Bronchial epithelial cell (primary cell): ENCODE measurements around the gene AKT1S1. TPM values are rescaled to one million over a fixed set of nuclear protein-coding genes. Genes with fewer than 3 reads are reported as not detected.

Experiments
- DNase-seq: peaks from one replicate; pipeline ENCODE4 v3.0.0-alpha.2; 2010; ENCODE audit warnings: low read depth
- FAIRE-seq: peaks from 2 replicates; lab custom pipeline; 2011; peaks lifted over from hg19 to GRCh38; lab: Jason Lieb, UNC
- H3K27me3 ChIP-seq: 2 replicates; pipeline ENCODE4 v1.5.1; 2011; ENCODE audit warnings: low read length; ENCODE audit not compliant: control insufficient read depth, insufficient read depth
- H3K36me3 ChIP-seq: 2 replicates; pipeline ENCODE4 v1.5.1; 2011; ENCODE audit warnings: low read length; ENCODE audit not compliant: control insufficient read depth, insufficient read depth
- H3K4me3 ChIP-seq: 2 replicates; pipeline ENCODE4 v1.5.1; 2011; ENCODE audit warnings: mild to moderate bottlenecking, low read depth, low read length, control low read depth
- total RNA-seq: library from RNA; depleted of rRNA; stranded (reverse); fragments of >200 nt; gene quantifications from 2 replicates; pipeline ENCODE4 v1.2.1, GENCODE V29; 2014
- TF ChIP-seq, protein P1 (sequence below): IDR thresholded peaks from 2 replicates; pipeline ENCODE4 v1.5.1; 2011; ENCODE audit warnings: mild to moderate bottlenecking, moderate library complexity, low read length, control low read depth, inconsistent platforms; ENCODE audit not compliant: insufficient read depth, severe bottlenecking

AKT1S1 gene
- total RNA-seq, 1 donor from 2014 or later: 3.7 TPM

DNA sequence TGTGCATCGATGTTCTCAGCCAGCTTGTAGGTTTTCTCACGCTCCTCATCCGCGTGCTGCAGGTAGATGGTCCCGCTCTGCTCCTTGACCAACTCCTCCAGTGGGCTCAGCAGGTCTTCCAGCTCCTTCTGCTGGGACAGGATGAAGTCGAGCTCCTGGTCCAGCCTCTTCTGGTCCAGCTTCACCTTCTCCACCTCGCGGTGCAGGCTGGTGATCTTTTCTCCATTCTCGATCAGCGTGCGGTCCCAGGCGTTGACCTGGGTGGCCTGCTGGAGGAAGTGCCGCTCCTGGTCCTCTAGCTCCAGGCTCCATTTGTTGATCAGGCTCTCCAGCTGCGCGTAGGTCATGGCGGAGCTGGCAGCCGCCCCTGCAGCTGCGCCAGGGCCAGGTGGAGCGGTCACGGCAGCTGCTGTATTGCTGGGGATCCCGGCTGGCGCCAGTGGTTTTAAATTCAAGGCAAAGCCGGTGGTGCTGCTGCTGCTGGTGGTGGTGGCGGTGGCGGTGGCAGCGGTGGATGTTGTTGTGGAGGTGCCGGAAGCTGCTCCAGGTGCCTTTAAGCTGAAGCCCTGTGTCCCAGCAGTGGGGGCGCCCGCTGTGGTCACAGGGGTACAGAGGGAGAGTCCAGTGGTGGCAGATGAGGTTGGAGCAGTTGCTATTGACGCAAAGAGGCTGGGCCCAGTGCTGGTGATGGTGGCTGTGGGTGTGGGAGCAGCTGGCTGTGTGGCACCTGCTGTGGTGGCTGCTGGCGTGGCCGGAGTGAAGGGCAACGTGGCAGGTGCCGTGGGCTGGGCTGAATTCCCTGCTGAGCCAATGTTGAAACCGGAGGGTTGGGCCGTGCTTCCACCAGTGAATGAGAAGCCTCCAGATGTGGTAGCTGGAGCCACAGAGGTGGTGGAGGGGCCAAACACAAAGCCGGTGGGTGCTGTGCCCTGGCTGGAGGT, 31.6 kb upstream of the AKT1S1 start:
- H3K36me3 ChIP-seq: peaks cover 14% of the 10 kb centered on the region
- TF ChIP-seq, protein P1, sequence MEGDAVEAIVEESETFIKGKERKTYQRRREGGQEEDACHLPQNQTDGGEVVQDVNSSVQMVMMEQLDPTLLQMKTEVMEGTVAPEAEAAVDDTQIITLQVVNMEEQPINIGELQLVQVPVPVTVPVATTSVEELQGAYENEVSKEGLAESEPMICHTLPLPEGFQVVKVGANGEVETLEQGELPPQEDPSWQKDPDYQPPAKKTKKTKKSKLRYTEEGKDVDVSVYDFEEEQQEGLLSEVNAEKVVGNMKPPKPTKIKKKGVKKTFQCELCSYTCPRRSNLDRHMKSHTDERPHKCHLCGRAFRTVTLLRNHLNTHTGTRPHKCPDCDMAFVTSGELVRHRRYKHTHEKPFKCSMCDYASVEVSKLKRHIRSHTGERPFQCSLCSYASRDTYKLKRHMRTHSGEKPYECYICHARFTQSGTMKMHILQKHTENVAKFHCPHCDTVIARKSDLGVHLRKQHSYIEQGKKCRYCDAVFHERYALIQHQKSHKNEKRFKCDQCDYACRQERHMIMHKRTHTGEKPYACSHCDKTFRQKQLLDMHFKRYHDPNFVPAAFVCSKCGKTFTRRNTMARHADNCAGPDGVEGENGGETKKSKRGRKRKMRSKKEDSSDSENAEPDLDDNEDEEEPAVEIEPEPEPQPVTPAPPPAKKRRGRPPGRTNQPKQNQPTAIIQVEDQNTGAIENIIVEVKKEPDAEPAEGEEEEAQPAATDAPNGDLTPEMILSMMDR: no peak

DNA sequence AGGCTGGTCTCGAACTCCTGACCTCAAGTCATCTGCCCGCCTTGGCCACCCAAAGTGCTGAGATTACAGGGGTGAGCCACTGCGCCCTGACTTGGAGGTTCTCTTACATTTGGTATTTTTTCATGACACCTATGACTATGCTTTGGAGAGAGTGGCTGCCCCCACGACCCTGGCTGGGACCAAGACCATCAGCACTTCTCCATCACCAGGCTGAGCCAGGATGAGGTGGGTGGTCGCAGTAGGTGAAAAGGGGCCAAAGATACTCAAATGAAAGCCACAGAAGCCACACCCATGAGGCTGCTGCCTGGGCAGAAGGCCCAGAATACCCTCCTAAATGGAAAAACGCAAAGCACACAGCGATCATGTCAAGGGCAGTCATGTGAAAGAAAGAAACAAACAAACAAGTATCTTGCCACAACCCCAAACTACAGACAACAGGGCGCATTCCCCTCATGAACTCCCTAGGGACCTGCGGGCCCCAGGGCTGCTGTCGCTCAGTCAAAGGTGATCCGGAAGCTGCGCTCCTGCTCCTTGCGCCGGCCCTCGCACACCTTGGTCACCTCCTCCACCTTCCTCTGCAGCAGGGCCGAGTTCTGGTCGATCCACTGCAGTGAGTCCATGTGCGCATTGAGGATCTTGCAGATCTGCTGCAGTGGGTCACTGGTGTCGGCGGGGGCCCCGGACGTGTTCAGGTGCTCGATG, 30.7 kb upstream of the AKT1S1 start:
- FAIRE-seq: no peak
- H3K36me3 ChIP-seq: peaks cover 13% of the 10 kb centered on the region
- DNase-seq: no peak

More for the DNA sequence above, 31.6 kb upstream of the AKT1S1 start:
- no peak overlapping the region for H3K4me3 ChIP-seq
- H3K27me3 ChIP-seq: no peaks in the 10 kb centered on the region
- no peak for FAIRE-seq
- DNase-seq: no peak

DNA sequence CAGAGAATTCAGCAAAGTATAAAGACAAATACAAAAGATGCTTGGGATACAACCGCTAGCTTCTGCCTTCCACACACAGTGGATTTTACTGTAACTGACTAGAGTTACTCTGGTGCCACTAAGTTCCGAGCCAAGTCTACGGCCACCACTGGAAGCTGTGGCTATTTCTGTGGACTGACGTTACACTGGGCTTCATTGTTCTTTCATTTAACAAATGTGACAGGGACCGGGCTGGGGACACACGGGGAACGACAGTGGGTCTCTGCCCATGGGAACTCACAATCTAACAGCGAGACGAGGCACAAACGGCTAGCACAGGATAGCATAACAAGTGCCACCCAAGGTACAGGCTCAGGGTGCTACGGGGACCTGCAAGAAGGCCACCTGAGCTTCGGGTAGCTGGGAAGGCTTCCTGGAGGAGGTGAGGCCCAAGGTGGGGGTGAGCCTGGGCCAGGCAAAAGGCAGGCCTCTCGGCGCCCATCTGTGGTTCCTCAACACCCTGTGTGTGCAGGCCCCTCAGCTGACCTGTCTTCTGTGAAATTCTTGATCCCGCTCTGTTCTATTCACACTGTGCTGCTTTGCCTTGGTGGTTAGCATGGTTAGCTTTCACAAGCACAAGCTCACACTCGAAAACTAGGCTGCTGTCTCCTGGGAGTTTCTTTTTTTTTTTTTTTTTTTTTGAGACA, 29.9 kb upstream of the AKT1S1 start:
- Histone ChIP-seq H3K27me3 (no peaks in the 10 kb centered on the region), H3K4me3 (no peak overlapping the region), H3K36me3 (peaks cover 11% of the 10 kb centered on the region)
- TF ChIP-seq, protein P1: no peak
- DNase-seq: no peak
- FAIRE-seq: no peak

More for the DNA sequence above, 30.7 kb upstream of the AKT1S1 start:
- TF ChIP-seq, protein P1: no peak
- H3K27me3 ChIP-seq: no peaks in the 10 kb centered on the region
- no peak overlapping the region for H3K4me3 ChIP-seq

- Histone ChIP-seq H3K4me3 (no peak overlapping the region), H3K27me3 (no peaks in the 10 kb centered on the region), H3K36me3 (peaks cover 9% of the 10 kb centered on the region)
- TF ChIP-seq, protein P1: no peak
- FAIRE-seq (no peak), DNase-seq (no peak)
These were observed 27.0 kb upstream of the AKT1S1 start for GRCh38 chr19:49904136-49904535.

DNA sequence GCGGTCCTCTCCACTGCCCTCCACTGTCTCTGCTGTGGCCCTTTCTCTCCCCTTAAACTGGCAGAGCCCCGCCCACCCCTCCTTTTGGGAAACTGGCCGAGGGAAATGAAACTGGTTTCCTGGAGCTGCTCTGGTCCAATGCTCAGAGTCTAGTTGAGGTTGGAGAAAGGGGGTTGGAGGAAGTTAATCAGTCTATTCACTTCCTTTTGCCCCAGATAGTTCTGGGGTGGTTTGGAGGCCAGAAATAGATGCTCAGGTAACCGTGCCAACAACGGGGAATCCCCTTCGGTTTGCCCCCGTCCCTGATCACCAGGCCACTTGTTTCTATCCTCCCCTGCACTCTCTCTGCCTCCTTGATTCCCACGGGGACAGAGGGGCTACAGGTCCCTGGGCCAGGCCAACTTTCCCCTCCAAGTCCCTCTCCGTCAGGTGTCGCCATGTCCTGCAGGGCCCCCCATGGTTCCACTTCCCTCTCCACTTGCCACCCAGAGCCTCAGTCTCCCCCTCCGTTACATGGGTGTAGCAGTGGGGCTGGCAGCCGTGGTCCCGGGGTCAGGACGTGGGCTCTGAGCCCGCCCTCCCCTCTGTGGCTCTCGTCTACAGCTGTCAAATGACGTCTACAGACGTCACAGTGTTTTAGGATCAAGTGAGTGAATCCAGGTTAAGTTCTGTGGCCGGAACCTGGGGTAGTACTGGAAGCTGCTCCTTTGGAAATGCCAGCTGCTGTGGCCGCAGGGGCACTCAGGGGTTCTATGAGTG, 19.9 kb upstream of the AKT1S1 start, which contains the start of gene IL4I1:
TSS of gene IL4I1 (minus strand) at position 25 of the 759 bp plus-strand sequence. CDS start 727 bp downstream, outside the sequence.
- FAIRE-seq (no peak), DNase-seq (no peak)
- Histone ChIP-seq H3K27me3 (no peaks in the 10 kb centered on the region), H3K4me3 (no peak within 1 kb of the TSS), H3K36me3 (no peaks in the 10 kb centered on the region)
- TF ChIP-seq, protein P1: no peak
